Fibroblast of lung (primary cell): ENCODE measurements around the gene SH3D19. TPM values are rescaled to one million over a fixed set of nuclear protein-coding genes. Genes with fewer than 3 reads are reported as not detected.
A peak's percentile ranks its signal among the peaks of the same experiment; 100 is the strongest.

Experiments used
- DNase-seq, 2 donors: peaks; one replicate each; pipeline versions ENCODE4 v3.0.0 to v3.0.0-alpha.2; 2010; ENCODE audit warnings: low read depth in 2 of 2
- H2AFZ ChIP-seq: 2 replicates; pipeline ENCODE4 v1.5.1; 2012; ENCODE audit warnings: low read length, control low read depth, inconsistent platforms
- H3K27ac ChIP-seq: 2 replicates; pipeline ENCODE4 v1.5.1; 2011; ENCODE audit warnings: low read length, control low read depth; ENCODE audit not compliant: insufficient read depth
- H3K27me3 ChIP-seq: 2 replicates; pipeline ENCODE4 v1.5.1; 2011; ENCODE audit warnings: mild to moderate bottlenecking, low read length; ENCODE audit not compliant: control insufficient read depth, insufficient read depth
- H3K36me3 ChIP-seq: 2 replicates; pipeline ENCODE4 v1.5.1; 2011; ENCODE audit warnings: low read length; ENCODE audit not compliant: control insufficient read depth, insufficient read depth
- H3K4me1 ChIP-seq: 2 replicates; pipeline ENCODE4 v1.5.1; 2011; ENCODE audit warnings: low read length; ENCODE audit not compliant: control insufficient read depth, insufficient read depth; ENCODE audit errors: extremely low read depth
- H3K4me2 ChIP-seq: 2 replicates; pipeline ENCODE4 v1.5.1; 2011; ENCODE audit warnings: low read length, control low read depth; ENCODE audit not compliant: insufficient read depth; ENCODE audit errors: extremely low read depth
- H3K4me3 ChIP-seq, 4 experiments: fragments of 200-600 bp in 1 of 4; sonication (generic) in 1 of 4; replicated peaks in 1 of 4; 2 replicates each; pipeline ENCODE4 v1.5.1; 2011 to 2016; ENCODE audit warnings: low read length in 4 of 4, low read depth in 3 of 4, mild to moderate bottlenecking in 3 of 4, control low read depth in 2 of 4, inconsistent platforms in 1 of 4, mixed read lengths in 1 of 4; ENCODE audit not compliant: insufficient read depth in 1 of 4; ENCODE audit errors: control extremely low read depth in 1 of 4
- H3K79me2 ChIP-seq: 2 replicates; pipeline ENCODE4 v1.5.1; 2012; ENCODE audit warnings: mild to moderate bottlenecking, low read length, inconsistent platforms; ENCODE audit not compliant: control insufficient read depth, insufficient read depth
- H3K9ac ChIP-seq: 2 replicates; pipeline ENCODE4 v1.5.1; 2011; ENCODE audit warnings: mild to moderate bottlenecking, low read length, control low read depth; ENCODE audit not compliant: insufficient read depth
- H3K9me3 ChIP-seq: 2 replicates; pipeline ENCODE4 v1.5.1; 2012; ENCODE audit warnings: low read depth, low read length; ENCODE audit not compliant: control insufficient read depth, insufficient read depth
- H4K20me1 ChIP-seq: 2 replicates; pipeline ENCODE4 v1.5.1; 2011; ENCODE audit warnings: low read length; ENCODE audit not compliant: control insufficient read depth, insufficient read depth; ENCODE audit errors: extremely low read depth
- EZH2 ChIP-seq: IDR thresholded peaks from 2 replicates; pipeline ENCODE4 v1.5.1; 2012; ENCODE audit warnings: low read length, control low read depth, mild to moderate bottlenecking; ENCODE audit errors: missing control alignments
- polyA plus RNA-seq, 2 donors: library from polyadenylated mRNA; depleted of rRNA in 1 of 2; stranded (reverse) in 1 of 2; unstranded in 1 of 2; fragments of >200 nt; gene quantifications; 2 replicates each; pipeline ENCODE4 v1.2.1, GENCODE V29; 2011 to 2012; ENCODE audit warnings: missing spikeins in 1 of 2
- total RNA-seq: library from RNA; depleted of rRNA; stranded (reverse); fragments of >200 nt; gene quantifications from 2 replicates; pipeline ENCODE4 v1.2.1, GENCODE V29; 2014
- TF ChIP-seq, protein P1 (sequence below), 2 donors: IDR thresholded peaks in 1 of 2; conservative IDR thresholded peaks in 1 of 2; 1 replicate in 1 of 2; 2 replicates in 1 of 2; pipeline ENCODE4 v1.5.1; 2011 to 2012; ENCODE audit warnings: low read length in 2 of 2, control low read depth in 1 of 2, inconsistent platforms in 1 of 2, low read depth in 1 of 2, mild to moderate bottlenecking in 1 of 2

Gene SH3D19
- total and polyA plus RNA-seq, 2 donors (not counting 1 experiment from before 2014, with no cell fraction given): 31.4 to 41.3 TPM

- Histone ChIP-seq H3K9me3 (no peaks in the 10 kb centered on the region), H3K36me3 (no peaks in the 10 kb centered on the region), H3K4me3 (no peak overlapping the region), H3K4me1 (peaks cover 13% of the 10 kb centered on the region), H2AFZ (no peak overlapping the region), H4K20me1 (no peaks in the 10 kb centered on the region), H3K27ac (peak overlapping the region; percentile 47), H3K4me2 (peak overlapping the region; percentile 48), H3K9ac (no peak overlapping the region), H3K27me3 (no peaks in the 10 kb centered on the region), H3K79me2 (no peaks in the 10 kb centered on the region)
- TF ChIP-seq, protein P1, sequence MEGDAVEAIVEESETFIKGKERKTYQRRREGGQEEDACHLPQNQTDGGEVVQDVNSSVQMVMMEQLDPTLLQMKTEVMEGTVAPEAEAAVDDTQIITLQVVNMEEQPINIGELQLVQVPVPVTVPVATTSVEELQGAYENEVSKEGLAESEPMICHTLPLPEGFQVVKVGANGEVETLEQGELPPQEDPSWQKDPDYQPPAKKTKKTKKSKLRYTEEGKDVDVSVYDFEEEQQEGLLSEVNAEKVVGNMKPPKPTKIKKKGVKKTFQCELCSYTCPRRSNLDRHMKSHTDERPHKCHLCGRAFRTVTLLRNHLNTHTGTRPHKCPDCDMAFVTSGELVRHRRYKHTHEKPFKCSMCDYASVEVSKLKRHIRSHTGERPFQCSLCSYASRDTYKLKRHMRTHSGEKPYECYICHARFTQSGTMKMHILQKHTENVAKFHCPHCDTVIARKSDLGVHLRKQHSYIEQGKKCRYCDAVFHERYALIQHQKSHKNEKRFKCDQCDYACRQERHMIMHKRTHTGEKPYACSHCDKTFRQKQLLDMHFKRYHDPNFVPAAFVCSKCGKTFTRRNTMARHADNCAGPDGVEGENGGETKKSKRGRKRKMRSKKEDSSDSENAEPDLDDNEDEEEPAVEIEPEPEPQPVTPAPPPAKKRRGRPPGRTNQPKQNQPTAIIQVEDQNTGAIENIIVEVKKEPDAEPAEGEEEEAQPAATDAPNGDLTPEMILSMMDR (conservative IDR thresholded peaks at IDR 0.05 in 1 of 2, IDR thresholded peaks at IDR 0.05 in 1 of 2; ENCODE audit: low read depth in 1 of 2, low read length in 2 of 2): no peak
- no peak for TF ChIP-seq EZH2
- peak in 1 of 2 donors; percentile 32 for DNase-seq
Measured at GRCh38 chr4:151165205-151166000, 160.0 kb downstream of the SH3D19 start.

- no peak overlapping the region for H3K9ac ChIP-seq
- H3K9me3 ChIP-seq: no peaks in the 10 kb centered on the region
- H2AFZ ChIP-seq: no peak overlapping the region
- TF ChIP-seq EZH2: no peak
- TF ChIP-seq, protein P1 (conservative IDR thresholded peaks at IDR 0.05 in 1 of 2, IDR thresholded peaks at IDR 0.05 in 1 of 2; ENCODE audit: low read depth in 1 of 2, low read length in 2 of 2): no peak
- DNase-seq: no peak
- no peak overlapping the region for H3K4me3 ChIP-seq
- no peak overlapping the region for H3K4me2 ChIP-seq
- no peak overlapping the region for H3K27ac ChIP-seq
- H3K36me3 ChIP-seq: no peaks in the 10 kb centered on the region
- H3K4me1 ChIP-seq: peaks cover 12% of the 10 kb centered on the region
- no peaks in the 10 kb centered on the region for H4K20me1 ChIP-seq
- no peaks in the 10 kb centered on the region for H3K27me3 ChIP-seq
- H3K79me2 ChIP-seq: no peaks in the 10 kb centered on the region
Measured at GRCh38 chr4:151163855-151164254, 161.6 kb downstream of the SH3D19 start.

GRCh38 chr4:151158979-151159378, 166.4 kb downstream of the SH3D19 start:
- DNase-seq: no peak

More at GRCh38 chr4:151158979-151159378, 166.4 kb downstream of the SH3D19 start:
- H3K4me3 ChIP-seq: no peak overlapping the region
- TF ChIP-seq EZH2: no peak
- TF ChIP-seq, protein P1 (conservative IDR thresholded peaks at IDR 0.05 in 1 of 2, IDR thresholded peaks at IDR 0.05 in 1 of 2; ENCODE audit: low read depth in 1 of 2, low read length in 2 of 2): no peak
- no peak overlapping the region for H3K27ac ChIP-seq
- no peaks in the 10 kb centered on the region for H4K20me1 ChIP-seq
- no peak overlapping the region for H3K9ac ChIP-seq
- H3K4me1 ChIP-seq: no peaks in the 10 kb centered on the region
- H2AFZ ChIP-seq: no peak overlapping the region
- H3K36me3 ChIP-seq: no peaks in the 10 kb centered on the region
- no peaks in the 10 kb centered on the region for H3K9me3 ChIP-seq
- H3K27me3 ChIP-seq: no peaks in the 10 kb centered on the region
- no peak overlapping the region for H3K4me2 ChIP-seq
- H3K79me2 ChIP-seq: no peaks in the 10 kb centered on the region
